Islet precursor cell (in vitro differentiated cells): ENCODE data around the gene ATP8B4.
"Not testable (repeated sequence)": the region's sequence is repeated elsewhere in the genome, so short reads cannot be mapped to it uniquely, and the experiment has no call there.

Source experiments
- DNase-seq: peaks from one replicate; pipeline ENCODE4 v3.0.0-alpha.2; 2018

Gene ATP8B4, protein sequence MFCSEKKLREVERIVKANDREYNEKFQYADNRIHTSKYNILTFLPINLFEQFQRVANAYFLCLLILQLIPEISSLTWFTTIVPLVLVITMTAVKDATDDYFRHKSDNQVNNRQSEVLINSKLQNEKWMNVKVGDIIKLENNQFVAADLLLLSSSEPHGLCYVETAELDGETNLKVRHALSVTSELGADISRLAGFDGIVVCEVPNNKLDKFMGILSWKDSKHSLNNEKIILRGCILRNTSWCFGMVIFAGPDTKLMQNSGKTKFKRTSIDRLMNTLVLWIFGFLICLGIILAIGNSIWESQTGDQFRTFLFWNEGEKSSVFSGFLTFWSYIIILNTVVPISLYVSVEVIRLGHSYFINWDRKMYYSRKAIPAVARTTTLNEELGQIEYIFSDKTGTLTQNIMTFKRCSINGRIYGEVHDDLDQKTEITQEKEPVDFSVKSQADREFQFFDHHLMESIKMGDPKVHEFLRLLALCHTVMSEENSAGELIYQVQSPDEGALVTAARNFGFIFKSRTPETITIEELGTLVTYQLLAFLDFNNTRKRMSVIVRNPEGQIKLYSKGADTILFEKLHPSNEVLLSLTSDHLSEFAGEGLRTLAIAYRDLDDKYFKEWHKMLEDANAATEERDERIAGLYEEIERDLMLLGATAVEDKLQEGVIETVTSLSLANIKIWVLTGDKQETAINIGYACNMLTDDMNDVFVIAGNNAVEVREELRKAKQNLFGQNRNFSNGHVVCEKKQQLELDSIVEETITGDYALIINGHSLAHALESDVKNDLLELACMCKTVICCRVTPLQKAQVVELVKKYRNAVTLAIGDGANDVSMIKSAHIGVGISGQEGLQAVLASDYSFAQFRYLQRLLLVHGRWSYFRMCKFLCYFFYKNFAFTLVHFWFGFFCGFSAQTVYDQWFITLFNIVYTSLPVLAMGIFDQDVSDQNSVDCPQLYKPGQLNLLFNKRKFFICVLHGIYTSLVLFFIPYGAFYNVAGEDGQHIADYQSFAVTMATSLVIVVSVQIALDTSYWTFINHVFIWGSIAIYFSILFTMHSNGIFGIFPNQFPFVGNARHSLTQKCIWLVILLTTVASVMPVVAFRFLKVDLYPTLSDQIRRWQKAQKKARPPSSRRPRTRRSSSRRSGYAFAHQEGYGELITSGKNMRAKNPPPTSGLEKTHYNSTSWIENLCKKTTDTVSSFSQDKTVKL

DNA sequence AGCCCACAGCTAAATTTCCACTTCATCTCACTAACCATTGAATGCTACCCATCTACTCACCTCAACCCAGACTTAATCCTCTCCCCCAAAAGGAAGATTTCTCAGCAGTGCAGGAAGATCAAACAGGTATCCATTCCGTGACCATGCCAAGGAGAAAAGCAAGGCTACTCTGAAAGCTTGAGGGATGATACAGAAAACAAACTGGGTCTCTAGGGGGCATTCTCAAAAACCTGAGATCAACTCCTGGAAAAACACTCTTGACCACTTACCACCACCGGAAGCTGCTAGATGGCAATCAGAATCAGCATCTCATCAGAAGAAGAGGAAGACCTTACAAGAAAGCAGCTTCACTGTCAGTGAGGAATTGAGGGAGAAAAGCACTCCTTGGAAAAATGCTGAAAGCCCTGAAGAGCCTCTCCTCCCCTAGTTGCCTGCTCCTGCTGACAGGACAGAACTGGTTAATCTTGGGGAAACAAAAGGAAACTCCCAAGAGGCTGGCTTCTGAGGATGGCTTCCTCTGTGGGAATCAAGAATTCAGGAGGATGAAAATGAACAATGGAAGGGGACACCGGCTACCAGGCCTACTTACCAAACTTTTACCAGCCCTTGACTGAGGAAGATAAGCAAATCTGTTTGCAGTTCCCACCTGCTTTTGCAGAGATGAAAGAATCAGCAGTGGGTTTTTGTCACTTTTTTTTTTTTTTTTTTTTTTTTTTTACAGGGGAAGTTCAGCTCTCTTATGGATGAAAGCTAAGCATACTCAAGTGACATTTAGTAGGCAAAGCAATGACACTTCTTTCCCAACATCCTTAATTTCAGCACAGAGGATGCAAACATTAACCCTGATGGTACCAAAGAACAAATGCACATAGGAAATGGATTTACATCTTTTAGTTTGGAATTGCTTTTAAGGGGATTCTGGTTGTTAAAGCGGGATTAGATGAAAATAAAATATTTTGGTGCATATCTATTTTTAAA lies at the start of gene ATP8B4:
TSS of gene ATP8B4 (minus strand) at position 171 of the 978 bp plus-strand sequence. CDS start 12,267 bp downstream, outside the sequence.
- DNase-seq: no peak

DNA sequence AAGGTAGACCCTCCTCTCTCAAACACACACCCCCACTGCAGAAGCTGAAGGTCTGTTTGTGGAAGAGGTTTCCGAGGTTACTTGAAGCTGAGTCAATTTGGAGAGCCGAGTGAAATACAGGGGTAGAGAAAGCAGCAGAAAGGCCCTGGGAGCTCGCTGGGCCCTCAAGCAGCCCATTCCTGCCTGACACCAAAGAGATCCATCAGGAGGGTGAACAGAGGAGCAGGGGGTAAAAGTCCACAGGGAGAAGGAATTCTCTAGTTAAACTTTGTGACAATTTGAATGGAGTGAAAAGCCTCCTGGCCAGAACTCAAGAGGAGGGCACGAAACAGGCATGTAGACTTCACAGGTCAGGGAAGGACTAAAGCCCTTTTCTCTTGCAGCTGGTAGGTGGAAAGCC lies 49.3 kb upstream of the ATP8B4 start:
- DNase-seq: no peak

DNA sequence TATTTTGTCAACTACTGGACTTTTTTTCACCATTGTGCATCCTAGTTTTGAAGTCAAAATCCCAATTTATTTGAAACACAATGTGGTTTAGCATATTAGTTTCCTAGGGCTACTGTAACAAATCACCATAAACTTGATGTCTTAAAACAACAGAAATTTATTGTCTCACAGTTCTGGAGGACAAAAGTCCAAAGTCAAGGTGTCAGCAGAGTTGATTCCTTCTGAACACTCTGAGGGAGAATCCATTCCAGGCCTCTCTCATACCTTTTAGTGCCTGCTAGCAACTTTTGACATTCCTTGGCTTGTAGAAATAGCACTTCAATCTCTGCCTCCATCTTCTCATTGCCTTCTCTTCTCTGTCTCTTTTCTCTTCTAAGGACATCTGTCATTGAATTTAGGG lies 48.1 kb upstream of the ATP8B4 start:
- no peak for DNase-seq

DNA sequence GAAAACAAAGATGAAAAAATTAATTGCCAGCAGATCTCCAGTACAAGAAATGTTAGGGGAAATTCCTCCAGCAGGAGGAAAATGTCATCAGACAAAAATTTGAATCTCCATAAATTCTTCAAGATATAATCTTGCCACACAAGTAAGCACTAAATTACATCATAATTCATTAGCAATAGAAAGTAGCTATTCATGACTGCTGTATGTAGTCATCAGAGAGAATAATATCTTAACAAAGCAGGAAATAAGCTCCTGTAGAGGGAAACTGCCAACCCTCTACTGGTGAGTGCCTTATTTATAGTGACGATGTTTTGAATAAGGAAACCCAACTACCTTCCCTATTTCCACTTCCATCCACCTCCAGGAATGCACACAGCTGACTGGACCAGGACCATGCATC lies 47.2 kb upstream of the ATP8B4 start:
- no peak for DNase-seq

DNA sequence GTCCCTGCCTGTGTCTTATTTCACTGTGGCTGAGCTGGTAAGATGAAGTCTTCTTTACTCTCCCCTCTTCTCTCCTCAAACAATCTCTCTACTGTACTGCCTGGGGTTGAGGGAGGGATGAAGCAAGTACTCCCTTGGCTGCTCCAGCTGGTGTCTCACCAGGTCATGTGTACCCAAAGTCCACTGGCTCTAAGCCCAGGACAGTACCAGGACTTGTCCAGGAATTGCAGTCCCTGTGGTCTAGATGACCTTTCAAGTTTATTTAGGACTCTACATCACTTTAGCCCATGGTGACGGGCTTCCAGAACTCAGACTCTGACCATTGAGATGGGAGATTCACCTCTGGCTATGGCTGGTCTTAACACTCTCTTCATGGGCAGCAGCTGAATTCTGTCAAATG lies 45.4 kb upstream of the ATP8B4 start:
- DNase-seq: no peak

DNA sequence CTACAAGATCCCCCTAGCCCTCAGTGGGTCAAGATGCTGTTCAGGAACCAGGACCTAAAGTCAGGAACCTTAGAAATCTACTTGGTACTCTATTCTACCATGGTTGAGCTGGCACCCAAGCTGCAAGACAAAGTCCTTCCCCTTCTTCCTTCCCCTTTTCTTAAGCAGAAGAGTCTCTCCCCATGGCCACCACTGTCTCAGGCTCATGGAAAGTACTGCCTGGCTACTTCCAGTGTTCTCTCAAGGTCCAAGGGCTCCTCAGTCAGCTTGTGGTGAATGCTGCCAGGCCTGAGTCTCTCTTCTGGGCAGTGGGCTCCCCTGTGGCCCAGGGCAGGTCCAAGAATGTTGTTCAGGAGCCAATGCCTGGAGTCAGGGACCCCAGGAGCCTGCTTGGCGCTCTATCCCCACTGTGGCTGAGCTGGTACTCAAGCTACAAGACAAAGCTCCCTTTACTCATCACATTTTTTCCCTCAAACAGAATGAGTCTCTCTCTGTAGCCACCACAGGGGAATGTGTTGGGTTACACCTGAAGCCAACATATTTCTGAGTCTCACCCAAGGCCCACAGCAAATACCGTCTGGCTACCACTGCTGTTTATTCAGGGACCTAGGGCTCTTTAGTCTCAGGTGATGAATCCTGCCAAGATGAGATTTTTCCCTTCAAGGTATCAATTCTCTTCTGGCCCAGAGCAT lies 44.8 kb upstream of the ATP8B4 start:
- no peak for DNase-seq

DNA sequence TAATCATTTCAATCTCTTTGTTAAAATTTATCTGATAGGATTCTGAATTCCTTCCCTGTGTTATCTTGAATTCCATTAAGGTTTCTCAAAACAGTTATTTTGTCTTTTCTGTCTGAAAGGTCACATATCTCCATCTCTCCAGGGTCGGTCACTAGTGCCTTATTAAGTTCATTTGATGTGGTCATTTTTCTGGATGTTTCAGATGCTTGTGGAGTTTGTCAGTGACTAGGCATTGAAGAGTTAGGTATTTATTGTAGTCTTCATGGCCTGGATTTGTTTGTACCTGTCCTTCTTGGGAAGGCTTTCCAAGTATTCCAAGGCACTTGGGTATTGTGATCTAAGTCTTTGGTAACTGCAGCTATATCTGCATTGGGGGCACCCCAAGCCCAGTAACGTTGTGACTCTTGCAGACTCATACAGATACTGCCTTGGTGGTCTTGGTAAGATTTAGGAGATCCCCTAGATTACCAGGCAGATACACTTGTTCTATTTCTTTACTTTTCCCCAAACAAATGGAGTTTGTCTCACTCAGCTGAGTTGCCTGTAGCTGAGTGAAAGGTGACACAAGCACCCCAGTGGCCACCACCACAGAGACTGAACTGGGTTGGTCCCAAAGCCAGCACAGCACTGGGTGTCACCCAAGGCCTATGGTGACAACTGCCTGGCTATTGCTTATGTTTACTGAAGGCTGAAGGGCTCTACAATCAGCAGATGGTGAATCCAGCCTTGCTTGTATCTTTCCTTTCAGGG lies 44.1 kb upstream of the ATP8B4 start:
- DNase-seq: peak; percentile 59

DNA sequence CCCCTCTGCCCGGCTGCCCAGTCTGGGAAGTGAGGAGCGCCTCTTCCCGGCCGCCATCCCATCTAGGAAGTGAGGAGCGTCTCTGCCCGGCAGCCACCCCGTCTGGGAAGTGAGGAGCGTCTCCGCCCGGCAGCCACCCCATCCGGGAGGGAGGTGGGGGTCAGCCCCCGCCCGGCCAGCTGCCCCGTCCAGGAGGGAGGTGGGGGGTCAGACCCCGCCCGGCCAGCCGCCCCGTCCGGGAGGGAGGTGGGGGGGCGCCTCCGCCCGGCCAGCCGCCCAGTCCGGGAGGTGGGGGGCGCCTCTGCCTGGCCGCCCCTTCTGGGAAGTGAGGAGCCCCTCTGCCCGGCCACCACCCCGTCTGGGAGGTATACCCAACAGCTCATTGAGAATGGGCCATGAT lies 39.2 kb upstream of the ATP8B4 start:
- DNase-seq: not testable (repeated sequence)

DNA sequence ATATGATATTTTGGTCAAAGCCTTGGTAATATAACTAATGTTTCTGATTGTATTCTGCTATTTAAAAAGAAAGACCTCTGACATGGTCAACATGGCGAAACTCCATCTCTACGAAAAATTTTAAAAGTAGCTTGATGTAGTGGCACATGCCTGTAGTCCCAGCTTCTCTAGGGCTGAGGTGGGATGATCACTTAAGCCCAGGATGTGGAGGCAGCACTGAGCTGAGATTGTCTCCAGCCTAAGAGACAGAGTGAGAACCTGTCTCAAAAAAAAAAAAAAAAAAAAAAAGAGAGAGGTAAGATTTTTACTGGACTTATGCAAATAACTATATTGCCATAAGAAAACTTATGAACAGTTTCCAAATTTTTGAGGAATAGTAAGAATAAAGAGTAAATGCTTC lies 32.4 kb upstream of the ATP8B4 start:
- no peak for DNase-seq

DNA sequence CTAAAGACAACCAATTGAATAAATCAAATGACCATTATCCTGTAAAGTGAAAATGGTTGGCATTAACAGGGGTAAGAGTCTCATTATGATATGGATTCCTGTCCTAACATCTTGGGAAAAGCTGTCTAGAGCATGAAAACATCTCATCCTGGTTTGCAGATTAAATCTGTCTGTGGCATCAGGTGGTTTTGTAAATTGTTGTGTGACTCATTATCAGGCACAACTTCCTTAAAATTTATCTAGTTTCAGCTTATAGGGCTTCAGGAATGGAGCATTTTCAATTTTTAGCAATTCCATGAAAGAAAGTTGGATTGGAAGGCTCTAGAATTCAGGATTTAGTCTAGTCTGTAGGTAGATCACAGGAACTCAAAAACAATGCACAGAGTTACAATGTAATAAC lies 31.8 kb upstream of the ATP8B4 start:
- no peak for DNase-seq

DNA sequence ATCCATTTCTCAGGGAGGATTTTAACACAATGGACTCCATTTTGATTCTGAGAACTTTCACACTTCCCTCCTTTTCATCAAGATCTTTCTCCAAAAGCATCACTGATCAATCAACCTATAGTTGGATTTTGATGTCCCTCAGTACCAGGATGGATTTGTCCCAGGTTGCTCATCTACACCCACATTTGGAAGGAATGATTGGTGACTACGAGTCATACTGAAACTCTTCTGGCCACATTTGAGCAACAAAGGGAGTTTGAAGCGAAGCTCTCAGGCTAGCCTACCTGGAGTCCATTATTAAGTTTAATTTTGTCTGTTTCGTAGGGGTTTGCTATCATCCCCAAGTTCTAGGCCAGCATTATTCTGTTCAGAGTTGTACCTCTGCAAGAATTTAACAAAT lies 31.3 kb upstream of the ATP8B4 start:
- DNase-seq: no peak

DNA sequence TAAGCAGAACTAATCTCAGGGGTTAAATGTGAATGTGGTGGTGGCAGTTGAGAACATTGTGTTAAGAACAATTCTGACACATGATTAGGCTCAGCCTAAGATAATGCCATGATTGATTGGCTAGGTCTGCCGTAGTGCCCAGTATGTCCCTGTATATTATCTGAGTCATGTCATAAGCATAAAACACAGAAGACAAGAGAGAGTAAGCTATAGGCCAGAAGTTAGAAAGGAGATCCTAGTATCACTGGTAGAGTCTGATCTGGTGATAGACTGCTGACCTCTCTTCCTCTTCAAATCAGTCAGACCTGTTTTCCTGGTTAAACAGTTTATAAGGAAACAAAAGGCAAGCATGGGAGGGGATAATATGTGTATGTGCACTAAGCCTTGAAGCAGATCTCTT lies 30.1 kb upstream of the ATP8B4 start:
- no peak for DNase-seq

DNA sequence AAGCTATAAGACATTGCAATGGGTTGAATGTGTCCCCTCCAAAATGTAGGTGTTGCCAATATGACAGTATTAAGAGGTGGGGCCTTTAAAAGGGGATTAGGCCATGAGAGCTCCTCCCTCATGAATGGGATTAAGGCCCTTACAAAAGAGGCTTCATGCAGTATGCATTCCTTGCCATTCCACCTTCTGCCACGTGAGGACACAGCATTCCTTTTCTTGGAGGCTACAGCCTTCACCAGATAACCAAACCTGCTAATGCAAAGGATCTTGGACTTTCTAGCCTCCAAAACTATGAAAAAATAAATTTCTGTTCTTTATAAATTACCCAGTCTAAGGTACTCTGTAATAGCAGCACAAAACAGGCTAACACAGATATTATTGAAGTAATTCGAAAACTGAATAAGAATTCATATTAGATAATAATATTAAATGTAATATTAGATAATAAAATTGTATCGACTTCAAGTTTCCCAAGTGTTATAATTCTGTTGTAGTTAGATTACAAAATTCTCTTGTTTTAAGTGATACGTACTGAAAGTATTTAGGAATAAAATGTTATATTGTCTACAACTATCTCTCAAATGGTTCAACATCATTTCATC lies 29.4 kb upstream of the ATP8B4 start:
- DNase-seq: peak; percentile 82

DNA sequence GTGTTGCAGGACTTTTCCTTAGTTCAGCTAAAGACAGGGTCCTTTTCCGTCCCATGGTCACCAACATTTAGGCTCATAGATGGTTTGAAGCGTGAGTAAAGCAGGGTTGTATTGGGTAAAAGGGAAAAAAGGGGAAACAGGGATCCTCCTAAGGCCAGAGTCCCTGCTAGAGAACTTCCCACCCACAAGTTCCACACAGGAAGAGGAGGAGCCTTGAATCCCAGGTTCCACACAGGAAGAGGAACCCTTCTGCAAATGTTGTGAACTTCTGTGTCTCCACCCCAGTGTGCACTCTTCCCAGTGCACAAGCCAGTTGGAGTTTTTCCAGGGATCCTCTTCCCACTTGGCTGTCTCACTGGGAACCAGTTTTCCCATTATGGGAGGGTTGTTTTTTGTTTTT lies 27.6 kb upstream of the ATP8B4 start:
- no peak for DNase-seq

DNA sequence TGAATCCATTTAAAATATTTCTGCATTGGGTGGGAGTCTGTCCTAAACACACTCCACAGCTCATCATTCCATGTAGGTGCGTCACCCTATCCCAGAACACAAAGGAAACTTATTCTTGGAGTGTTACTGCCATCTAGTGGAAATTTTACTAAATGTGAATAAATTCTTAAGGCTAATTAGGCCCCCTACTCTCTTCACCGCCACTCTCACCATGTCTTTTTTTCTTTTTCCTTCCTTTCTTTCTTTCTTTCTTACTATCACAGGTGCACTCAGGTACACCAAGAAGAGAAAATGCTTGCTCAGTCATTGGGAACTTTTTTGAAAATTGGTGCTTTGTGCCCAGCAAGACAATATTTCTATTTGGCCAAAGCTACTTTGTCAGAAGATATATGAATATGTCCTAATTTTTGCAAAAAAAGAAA lies 26.4 kb upstream of the ATP8B4 start:
- no peak for DNase-seq

DNA sequence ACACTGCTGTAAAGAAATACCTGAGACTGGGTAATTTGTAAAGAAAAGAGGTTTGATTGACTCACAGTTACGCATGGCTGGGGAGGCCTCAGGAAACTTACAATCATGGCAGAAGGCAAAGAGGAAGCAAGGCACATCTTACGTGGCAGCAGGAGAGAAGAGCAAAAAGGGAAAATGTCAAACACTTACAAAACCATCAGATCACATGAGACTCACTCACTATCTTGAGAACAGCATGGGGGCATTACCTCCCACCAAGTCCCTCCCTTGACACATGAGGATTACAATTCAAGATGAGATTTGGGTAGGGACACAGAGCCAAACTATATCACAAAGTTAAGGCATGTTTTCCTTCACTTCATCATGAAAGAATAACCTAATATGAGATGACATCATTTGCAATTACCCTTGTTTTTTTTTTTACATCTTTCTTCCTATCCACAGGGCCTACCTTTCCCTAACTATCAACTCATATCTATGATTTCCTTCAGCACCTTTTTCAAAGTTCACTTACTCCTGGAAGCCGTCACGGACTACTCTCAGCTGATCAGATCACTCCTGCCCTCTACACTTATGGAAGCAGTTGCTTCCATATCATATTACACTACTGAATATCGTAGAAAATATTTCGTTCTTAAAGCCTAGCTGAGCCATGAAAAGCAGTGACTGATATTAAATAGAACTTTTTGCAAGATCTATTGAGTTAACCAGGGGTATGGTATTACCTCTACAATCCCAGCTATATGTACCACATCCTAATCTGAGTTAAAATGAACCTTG lies 25.5 kb upstream of the ATP8B4 start:
- DNase-seq: no peak

DNA sequence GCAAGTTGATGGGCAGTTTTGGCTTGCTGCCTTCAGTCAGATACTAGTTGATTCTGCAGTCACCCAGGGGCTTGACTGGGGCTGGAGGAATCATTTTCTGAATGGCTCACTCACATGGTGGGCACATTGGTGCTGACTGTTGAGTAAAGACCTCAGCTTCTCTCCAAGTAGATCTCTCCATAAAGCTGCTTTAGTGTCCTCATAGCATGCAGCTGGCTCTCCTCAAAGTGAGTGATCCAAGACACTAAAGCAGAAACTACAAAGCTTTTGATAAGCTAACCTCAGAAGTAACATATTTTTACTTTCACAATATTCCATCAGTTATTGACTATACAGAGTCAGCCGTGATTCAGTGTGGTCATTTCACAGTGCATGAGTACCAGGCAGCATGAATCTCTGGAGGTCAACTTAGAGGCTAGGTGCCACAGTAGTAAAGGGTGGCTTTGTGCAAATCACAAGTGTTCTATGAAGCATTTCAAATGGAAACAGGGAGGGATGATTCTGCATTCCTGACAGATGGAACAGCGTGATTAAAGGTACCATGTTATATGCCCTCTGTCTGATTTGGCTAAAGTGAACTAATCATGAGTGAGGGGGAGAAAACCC lies 24.3 kb upstream of the ATP8B4 start:
- DNase-seq: no peak

DNA sequence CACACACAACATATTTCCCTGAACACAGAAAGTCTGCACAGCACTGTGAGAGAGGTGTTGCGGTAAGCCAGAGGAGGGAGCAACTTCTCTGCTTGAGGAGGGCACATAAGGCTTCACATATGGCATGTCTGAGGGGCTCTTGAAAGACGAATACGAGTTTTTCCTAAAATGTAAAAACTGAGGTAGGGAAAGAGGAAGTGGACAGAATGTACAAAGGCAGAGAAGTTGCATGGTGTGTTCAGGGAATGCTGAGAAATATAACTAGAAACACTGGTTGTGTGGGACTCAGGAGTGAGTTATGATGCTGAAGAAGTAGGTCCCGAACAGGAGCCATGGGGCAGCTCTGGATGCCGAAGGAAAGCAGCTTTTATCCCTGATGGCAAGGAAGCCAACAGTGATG lies 22.8 kb upstream of the ATP8B4 start:
- DNase-seq: no peak

DNA sequence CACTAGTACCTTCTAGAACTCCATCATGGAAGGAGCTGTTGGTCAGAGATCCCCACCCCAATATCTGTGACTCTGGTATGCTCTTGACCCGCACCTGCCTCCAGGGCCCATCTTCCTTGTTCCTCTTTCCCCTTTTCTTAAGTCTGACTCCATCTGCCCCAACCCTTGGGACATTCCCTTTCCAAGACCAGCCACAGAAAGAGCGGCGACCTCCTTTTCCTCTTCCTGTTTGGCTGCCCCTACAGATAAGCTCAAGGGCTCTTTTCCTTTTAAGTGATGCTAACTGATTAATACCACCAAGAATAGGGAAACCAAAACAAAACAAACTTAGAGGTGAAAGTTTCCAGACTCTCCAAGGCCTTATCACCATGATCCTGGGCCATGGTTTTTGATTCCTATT lies 21.9 kb upstream of the ATP8B4 start:
- DNase-seq: no peak
